ENCODE results near the gene DNAJC12. TPM values are rescaled to one million over a fixed set of nuclear protein-coding genes. Genes with fewer than 3 reads are reported as not detected.
"Not testable (repeated sequence)": the region's sequence is repeated elsewhere in the genome, so short reads cannot be mapped to it uniquely, and the experiment has no call there.

Gene DNAJC12
- total RNA-seq, 4 donors from 2014 or later = 8.6 to 15.0 (median 11.9) TPM

DNA sequence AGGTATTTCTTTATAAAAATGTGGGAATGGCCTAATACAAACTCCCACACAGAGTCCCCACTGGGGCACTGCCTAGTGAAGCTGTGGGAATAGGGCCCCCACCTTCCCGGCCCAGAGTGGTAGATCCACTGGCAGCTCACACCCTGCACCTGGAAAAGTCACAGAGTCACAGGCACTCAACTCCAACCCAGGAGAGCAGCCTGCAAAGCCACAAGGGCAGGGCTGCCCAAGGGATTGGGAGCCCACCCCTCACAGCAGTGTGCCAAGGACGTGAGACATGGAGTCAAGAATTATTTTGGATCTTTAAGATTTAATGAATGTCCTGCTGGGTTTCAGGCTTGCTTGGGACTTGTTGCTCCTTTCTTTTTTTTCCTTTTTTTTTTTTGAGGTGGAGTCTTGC, 5.3 kb upstream of the DNAJC12 start:
- Histone ChIP-seq H3K9me3 (no peaks in the 10 kb centered on the region), H3K27ac (no peak overlapping the region), H3K4me1 (no peaks in the 10 kb centered on the region), H3K27me3 (no peaks in the 10 kb centered on the region), H3K36me3 (no peaks in the 10 kb centered on the region), H3K4me3 (no peak overlapping the region)
- in situ Hi-C loops (cut with MboI; ENCODE audit: low sequenced_read_pairs in 4 of 4) (no loop called here), intact Hi-C loops (cut with DNase I; ENCODE audit: low total_unique reads) (no loop called here)
- no peak for ATAC-seq
- TF ChIP-seq POLR2A (IDR thresholded peaks at IDR 0.05) = no peak
- TF ChIP-seq, protein P1, sequence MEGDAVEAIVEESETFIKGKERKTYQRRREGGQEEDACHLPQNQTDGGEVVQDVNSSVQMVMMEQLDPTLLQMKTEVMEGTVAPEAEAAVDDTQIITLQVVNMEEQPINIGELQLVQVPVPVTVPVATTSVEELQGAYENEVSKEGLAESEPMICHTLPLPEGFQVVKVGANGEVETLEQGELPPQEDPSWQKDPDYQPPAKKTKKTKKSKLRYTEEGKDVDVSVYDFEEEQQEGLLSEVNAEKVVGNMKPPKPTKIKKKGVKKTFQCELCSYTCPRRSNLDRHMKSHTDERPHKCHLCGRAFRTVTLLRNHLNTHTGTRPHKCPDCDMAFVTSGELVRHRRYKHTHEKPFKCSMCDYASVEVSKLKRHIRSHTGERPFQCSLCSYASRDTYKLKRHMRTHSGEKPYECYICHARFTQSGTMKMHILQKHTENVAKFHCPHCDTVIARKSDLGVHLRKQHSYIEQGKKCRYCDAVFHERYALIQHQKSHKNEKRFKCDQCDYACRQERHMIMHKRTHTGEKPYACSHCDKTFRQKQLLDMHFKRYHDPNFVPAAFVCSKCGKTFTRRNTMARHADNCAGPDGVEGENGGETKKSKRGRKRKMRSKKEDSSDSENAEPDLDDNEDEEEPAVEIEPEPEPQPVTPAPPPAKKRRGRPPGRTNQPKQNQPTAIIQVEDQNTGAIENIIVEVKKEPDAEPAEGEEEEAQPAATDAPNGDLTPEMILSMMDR (IDR thresholded peaks at IDR 0.05 in 4 of 5, conservative IDR thresholded peaks at IDR 0.05 in 1 of 5) = no peak
- DNase-seq = no peak

DNA sequence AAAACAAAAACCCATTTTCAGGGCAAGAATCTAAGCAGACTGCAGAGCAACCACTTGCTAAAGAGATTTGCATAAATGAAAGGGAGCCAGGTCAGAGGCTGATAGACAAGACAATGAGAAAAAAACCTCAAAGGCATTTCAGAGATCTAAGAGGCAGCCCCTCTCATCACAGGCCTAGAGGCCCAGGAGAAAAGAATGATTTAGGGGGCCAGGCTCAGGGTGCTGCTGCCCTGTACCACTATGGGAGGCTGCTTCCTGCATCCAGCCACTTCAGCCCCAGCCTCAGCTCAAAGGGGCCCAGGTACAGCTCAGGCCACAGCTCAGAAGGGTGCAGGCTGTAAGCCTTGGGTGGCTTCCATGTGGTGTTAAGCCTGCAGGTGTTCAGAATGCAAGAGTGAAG, 3.7 kb upstream of the DNAJC12 start:
- ATAC-seq = no peak
- no peak for DNase-seq
- TF ChIP-seq, protein P1 (IDR thresholded peaks at IDR 0.05 in 4 of 5, conservative IDR thresholded peaks at IDR 0.05 in 1 of 5) = no peak
- intact Hi-C loops (cut with DNase I; ENCODE audit: low total_unique reads) = no loop called here
- in situ Hi-C loops (cut with MboI; ENCODE audit: low sequenced_read_pairs in 4 of 4) = no loop called here
- H3K4me1 ChIP-seq = peaks cover 0 to 3% of the 10 kb centered on the region in 2 donors
- no peak overlapping the region for H3K27ac ChIP-seq
- no peak overlapping the region for H3K4me3 ChIP-seq
- H3K27me3 ChIP-seq = no peaks in the 10 kb centered on the region
- no peaks in the 10 kb centered on the region for H3K36me3 ChIP-seq
- H3K9me3 ChIP-seq = no peaks in the 10 kb centered on the region

DNA sequence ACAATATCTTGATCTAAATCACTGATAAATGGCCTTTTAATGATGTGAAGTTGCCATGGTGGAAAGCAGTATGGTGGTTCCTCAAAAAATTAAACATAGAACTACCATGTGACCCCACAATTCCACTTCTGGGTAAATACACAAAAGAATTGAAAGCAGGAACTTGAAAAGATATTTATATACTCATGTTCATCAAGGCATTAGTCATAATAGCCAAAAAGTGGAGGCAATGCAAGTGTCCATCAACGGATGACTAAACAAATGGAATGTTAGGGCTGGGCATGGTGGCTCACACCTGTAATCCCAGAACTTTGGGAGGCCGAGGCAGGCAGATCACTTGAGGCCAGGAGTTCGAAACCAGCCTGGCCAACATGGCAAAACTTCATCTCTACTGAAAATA, 2.0 kb upstream of the DNAJC12 start:
- Histone ChIP-seq H3K9me3 (no peaks in the 10 kb centered on the region), H3K4me3 (no peak overlapping the region), H3K27ac (no peak overlapping the region), H3K27me3 (no peaks in the 10 kb centered on the region), H3K36me3 (no peaks in the 10 kb centered on the region), H3K4me1 (peaks cover 3 to 9% of the 10 kb centered on the region in 2 donors)
- ATAC-seq (no peak), DNase-seq (no peak)
- TF ChIP-seq POLR2A (IDR thresholded peaks at IDR 0.05) = no peak
- TF ChIP-seq, protein P1 (IDR thresholded peaks at IDR 0.05 in 4 of 5, conservative IDR thresholded peaks at IDR 0.05 in 1 of 5) = no peak
- in situ Hi-C loops (cut with MboI; ENCODE audit: low sequenced_read_pairs in 4 of 4) (no loop called here), intact Hi-C loops (cut with DNase I; ENCODE audit: low total_unique reads) (no loop called here)

DNA sequence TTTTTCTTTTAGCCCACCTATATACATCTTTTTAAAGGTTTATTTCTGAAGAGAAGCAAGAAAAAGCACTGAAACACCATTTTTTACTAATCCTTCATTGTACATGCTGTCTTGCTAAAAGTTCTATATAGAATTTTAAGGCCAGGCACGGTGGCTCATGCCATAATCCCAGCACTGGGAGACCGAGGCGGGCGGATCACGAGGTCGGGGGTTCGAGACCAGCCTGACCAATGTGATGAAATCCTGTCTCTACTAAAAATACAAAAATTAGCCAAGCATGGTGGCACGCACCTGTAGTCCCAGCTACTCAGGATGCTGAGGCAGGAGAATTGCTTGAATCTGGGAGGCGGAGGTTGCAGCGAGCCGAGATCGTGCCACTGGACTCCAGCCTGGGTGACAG, 1.5 kb upstream of the DNAJC12 start:
- H3K27me3 ChIP-seq; H3K27ac ChIP-seq; H3K9me3 ChIP-seq; DNase-seq; in situ Hi-C loops (cut with MboI; ENCODE audit: low sequenced_read_pairs in 4 of 4); ATAC-seq; H3K4me3 ChIP-seq; H3K4me1 ChIP-seq; H3K36me3 ChIP-seq; intact Hi-C loops (cut with DNase I; ENCODE audit: low total_unique reads): not testable (repeated sequence)

DNA sequence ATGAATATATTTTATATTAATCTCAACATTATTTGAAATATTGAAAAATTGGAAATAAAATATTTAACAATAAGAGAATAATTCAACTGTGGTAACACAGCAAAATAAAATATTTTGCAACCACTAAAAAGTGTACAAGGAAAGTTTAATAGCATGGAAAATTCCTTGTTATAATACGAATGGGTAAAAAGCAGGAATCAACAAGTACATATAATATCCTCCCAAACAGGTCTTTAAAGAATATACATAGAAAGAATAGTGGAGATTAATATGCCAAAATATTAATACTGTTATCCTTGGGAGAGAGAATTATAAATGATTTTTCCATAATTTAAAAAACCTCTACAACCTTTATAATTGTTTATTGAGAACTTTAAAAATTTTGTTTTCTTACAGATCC, 1.0 kb downstream of the DNAJC12 start:
- TF ChIP-seq, protein P1 (IDR thresholded peaks at IDR 0.05 in 4 of 5, conservative IDR thresholded peaks at IDR 0.05 in 1 of 5) = no peak
- TF ChIP-seq POLR2A (IDR thresholded peaks at IDR 0.05) = no peak
- DNase-seq (no peak), ATAC-seq (no peak)
- Histone ChIP-seq H3K4me3 (peak overlapping the region; percentile 45 to 55 (median 52)), H3K27me3 (no peaks in the 10 kb centered on the region), H3K36me3 (no peaks in the 10 kb centered on the region), H3K27ac (peak overlapping the region in 2 of 4 donors; percentile 68 to 74), H3K9me3 (no peaks in the 10 kb centered on the region), H3K4me1 (peaks cover 3 to 9% of the 10 kb centered on the region in 2 donors)
- in situ Hi-C loops (cut with MboI; ENCODE audit: low sequenced_read_pairs in 4 of 4) (no loop called here), intact Hi-C loops (cut with DNase I; ENCODE audit: low total_unique reads) (no loop called here)
